ENCODE results near the gene OR56A4. TPM values are rescaled to one million over a fixed set of nuclear protein-coding genes. Genes with fewer than 3 reads are reported as not detected.

OR56A4 gene, protein sequence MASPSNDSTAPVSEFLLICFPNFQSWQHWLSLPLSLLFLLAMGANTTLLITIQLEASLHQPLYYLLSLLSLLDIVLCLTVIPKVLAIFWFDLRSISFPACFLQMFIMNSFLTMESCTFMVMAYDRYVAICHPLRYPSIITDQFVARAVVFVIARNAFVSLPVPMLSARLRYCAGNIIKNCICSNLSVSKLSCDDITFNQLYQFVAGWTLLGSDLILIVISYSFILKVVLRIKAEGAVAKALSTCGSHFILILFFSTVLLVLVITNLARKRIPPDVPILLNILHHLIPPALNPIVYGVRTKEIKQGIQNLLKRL
- total RNA-seq, result not detected
- long read RNA-seq, result 0 reads

DNA sequence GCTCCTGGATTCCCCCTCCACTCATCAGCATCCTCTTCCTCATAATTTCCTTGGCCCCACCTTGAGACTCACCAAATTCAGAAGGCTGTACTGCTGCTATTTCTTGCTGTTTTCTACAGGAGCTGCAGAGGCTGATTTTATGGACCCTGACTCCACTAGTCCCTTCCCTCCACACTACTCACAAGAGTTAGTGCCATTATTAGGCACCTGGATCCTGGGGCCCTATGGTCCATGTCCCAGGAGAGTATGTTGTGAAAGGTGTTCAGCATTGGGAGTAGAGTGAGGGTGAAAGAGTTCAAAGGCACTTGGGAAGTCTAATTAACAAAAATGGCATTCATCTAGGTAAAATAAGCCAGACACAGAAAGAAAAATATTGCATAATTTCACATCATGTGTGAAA, at the start of gene OR56A4:
Gene OR56A4, minus strand, starts transcription at position 101 of the 400 bp plus-strand sequence. CDS start 3,954 bp downstream, outside the sequence.
- DNase-seq (ENCODE audit: low spot score), result no peak

DNA sequence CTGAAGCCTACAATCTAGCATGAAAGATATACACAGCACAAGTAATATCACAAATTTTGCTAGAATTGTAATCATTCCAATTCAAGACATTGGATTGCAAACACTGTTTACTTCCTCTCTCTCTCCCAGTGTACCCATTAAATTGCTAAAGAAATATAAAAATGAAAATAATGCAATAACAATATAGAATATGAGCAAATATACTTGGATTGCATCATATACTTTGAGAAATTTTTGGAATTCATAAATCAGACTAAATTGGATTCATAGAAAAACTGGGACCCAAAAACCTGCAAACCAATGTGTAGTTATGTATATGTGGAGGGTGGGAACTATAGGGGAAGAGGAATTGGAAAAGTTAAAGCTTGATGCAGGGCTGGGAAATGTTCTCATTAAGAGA, 48.8 kb upstream of the OR56A4 start:
- no peak for DNase-seq (ENCODE audit: low spot score)

DNA sequence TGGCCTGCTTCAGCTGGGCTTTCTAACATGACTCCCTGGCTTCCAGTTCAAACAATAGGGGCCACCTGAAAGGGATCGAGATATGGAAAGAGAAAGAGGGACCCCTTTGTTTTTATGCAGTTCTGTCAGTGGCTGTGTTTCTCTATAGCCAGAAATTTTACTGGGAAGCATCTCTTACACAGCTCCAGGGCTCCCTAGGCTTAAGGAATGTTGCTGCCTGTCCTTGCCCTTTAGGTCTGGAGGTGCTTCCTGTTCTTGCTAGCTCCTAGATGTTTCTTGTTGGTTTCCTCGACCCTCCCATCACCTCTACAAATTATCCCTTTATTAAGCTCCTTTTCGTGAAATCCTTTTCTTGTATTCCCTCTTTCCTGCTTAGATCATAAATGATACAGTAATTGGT, 45.6 kb upstream of the OR56A4 start:
- DNase-seq (ENCODE audit: low spot score), result no peak

DNA sequence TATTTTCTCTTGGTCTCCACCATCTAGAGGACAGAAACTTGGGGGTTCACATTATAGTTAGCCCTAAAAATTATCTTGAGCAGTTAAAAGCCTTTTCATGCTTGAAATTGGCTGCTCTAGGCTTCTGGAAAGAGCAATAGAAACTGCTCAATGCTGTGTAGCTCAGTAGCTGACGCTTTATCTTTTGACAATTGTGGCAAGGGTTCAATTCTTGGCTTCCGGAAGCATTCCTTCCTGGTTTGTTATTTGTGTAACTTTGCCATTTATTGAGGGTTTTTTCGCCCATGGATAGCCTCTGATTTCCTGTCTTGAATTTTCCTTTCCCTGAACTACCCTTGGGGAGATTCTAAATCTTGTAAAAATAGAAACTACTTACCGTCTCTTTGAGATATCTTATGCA, 34.1 kb upstream of the OR56A4 start:
- DNase-seq (ENCODE audit: low spot score), result no peak

DNA sequence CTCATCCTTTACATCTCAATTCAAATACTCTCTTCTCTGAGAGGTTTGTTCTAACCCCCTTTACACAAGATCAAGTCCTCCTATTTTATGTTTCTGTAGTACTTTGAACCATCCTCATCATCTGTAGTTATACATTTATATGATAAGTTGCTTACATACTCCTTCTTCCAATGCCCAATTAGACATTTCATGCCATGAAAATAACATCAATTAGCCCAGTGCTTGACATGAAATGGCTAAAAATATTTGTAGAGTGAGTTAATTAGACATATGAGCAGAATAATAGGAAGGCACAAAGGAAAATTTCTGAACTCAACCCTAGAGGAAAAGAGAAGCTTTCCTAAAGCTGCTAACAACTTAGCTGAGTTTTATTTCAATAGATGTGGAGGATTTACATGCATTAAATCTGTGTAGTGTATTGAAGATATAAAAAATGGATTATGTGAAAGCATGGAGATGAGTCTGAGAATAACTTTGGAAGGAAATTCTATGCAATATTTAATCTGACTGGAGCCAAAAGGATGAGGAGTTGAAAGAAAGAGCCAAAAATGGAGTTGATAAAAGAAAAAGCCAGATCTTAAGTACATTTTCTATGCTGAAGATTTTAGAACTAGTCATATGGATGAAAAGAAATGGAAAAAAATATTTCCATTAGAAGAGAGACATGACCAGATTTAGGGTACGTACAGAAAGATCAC, 24.1 kb upstream of the OR56A4 start, which contains the start of gene OR56A1:
Gene OR56A1, minus strand, starts transcription at position 51 of the 698 bp plus-strand sequence. CDS start 3,066 bp downstream, outside the sequence.
- no peak for DNase-seq (ENCODE audit: low spot score)

DNA sequence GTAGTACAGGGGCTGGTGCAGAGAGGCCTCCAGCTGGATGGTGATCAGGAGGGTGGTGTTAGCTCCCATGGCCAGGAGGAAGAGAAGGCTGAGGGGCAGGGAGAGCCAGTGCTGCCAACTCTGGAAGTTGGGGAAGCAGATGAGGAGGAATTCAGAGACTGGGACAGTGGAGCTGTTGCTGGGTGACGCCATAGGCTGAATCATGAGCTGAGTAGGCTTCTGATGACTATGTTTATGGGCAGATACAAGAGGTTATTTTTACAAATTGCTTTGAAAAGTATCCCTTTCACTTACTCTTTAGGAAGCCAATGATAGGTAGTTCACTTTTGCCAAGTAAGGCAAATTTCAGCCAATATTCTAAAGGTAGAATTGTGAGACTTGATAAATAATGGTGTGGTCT, 20.8 kb upstream of the OR56A4 start:
- DNase-seq (ENCODE audit: low spot score), result no peak

DNA sequence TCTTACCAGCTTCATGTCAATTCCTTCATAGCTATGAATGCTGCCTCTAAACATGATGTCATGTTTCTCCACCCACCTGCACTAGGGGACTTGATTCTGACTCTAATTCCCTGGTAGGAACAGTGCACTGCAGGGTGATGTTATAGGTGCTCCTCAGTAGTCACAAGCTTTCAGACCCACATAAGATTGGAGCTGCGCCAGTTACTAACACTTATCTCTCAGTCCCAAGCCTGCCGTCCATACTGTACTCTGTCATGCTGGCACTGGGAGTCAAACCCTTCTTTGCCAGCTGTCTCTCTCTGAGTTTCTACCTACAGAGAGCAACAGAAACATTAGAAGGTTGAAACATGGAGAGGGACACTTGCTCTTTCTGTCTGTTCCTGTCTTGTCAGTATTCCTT, 18.3 kb upstream of the OR56A4 start:
- no peak for DNase-seq (ENCODE audit: low spot score)

DNA sequence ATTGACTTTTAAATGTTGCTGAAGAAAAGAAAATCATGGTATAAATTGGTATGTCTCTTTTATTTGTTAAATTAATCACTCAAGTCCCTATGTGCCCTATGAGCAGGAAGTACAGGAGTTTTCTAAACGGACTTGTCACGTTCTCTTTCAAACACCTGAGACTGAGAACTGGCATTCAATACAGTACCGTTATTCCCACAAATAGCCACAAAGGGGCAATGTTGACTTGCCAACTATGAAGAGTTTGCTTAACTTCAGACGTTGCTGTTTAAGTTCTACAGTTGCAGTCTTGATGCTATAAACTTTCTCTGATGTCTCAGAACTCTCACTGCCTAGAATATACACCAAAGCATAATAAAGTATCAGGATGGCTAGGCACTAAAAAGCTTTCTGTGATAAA, 16.2 kb upstream of the OR56A4 start:
- DNase-seq (ENCODE audit: low spot score), result no peak

DNA sequence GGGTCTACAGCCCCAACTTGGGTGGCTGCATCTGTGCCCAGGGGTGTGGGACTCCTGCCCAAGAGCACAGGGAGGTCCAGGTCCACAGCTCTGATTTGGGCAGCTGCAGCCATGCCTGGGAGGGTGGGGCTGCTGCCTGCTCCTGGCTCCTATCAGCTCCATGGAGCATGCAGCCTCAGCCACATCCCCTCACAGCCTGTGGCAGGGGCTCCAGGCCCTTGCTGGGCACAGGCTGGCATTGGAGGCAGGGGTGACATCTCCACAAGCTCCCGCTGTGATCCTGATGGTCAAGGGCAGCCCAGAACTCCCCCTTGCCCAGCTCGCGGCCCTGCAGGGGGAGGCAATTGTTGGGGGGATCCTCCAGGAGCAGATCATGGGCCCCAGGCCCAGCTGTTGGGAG, 6.3 kb upstream of the OR56A4 start:
- no peak for DNase-seq (ENCODE audit: low spot score)

DNA sequence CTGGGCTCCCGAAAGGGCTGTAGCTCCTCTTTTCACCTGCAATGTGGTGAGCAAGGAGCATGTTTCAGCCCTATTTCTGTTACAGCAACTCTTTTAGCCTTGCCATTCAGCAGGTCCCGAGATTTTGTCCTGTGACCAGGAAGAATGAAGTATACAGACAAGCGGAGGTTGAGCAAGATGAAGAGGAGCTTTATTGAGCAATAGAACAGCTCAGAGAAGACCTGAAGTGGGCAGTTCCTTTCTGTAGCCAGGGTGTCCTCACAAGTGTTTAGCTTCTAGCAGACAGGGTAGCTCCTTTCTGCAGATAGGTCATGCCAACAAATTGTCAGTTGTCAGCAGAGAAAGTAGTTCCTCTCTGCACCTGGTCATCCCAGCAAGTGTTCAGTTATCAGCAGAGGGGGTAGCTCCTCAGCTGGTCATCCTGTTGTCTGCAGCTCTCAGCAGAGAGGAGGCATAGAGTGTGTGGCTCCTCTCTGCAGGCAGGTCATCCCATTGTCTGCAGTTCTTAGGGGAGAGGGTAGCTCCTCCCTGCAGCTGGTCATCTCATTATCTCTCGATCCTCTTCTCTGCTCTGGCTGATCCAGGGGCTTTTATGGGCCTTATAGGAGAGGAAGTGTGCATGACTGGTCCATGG, 5.4 kb upstream of the OR56A4 start:
- DNase-seq (ENCODE audit: low spot score), result no peak

DNA sequence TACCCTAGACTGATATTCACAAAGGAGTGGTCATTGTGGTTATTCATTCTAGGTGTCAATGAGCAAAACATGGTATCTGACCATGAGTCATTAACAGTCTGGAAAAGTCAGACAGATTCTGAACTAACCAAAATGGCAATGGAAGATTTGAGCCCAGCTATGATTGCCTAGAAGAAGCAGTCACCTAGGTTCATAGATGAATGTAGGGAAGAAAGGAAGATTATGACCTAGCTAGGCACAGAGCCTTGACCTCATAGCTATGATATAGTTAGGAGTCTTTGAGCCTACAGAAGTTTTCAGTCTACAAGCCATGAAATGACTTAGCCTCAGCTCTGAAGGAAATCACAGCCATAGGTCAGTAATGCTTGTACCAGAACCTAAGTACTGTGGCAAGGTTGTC, 351 bp downstream of the OR56A4 start:
- no peak for DNase-seq (ENCODE audit: low spot score)

DNA sequence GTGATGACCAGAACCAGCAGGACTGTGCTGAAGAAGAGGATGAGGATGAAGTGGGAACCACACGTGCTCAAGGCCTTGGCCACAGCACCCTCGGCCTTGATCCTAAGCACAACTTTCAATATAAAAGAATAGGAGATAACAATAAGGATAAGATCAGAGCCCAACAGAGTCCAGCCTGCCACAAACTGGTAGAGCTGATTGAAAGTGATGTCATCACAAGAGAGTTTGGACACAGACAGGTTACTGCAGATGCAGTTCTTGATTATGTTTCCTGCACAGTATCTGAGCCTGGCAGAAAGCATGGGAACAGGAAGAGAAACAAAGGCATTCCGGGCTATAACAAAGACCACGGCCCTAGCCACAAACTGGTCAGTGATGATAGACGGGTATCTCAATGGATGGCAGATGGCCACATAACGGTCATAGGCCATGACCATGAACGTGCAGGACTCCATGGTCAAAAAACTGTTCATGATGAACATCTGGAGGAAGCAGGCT, 4.5 kb downstream of the OR56A4 start:
- no peak for DNase-seq (ENCODE audit: low spot score)

DNA sequence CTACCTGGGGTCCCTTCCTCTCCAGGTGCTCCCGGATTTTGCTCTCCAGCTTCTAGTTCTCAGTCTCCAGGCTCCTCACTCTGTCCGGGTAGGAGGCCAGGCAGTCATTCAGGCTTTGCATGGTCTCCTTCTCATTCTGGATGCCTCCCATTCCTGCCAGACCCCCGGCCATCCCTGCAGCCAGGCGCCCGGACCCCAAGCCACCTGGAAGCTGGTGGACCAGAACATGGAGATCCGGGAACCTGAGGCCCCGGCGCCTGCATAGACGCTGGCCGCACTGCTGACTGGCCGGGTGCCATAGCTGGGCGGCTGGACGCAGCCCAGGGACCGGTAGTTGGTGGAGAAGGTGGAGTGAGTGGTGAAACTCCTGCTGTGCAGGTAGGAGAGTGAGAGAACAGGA, 12.0 kb downstream of the OR56A4 start:
- DNase-seq (ENCODE audit: low spot score), result no peak

DNA sequence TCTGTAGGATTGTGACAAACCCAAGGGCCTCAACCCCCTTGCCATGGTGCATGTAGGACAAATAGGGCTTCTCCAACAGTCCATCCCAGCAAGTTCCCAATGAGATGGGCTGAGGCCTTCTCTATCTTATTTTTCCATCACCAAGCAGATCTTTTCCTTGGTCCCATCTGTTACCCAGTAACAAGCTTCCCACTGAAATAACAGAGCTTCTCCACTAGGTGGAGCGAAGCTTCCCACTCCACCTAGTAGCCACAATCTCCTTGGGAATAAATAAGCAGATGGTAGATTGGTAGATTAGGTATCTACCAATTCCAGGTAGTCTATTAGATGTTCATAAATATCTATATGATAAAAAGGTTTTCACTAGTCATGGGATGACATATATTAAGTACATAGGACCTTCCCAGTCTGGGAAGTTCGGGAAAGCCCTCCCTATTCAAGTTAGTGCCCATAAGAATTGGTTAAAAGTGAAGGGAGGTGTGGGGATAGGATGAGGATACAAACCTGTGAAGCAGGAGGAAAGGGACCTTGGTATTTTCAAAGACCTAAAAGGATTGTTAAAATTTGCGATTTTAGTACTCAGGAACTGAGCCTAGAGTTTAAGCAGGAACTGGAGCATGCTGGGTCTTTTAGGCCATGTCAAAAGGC, 14.0 kb downstream of the OR56A4 start:
- no peak for DNase-seq (ENCODE audit: low spot score)

DNA sequence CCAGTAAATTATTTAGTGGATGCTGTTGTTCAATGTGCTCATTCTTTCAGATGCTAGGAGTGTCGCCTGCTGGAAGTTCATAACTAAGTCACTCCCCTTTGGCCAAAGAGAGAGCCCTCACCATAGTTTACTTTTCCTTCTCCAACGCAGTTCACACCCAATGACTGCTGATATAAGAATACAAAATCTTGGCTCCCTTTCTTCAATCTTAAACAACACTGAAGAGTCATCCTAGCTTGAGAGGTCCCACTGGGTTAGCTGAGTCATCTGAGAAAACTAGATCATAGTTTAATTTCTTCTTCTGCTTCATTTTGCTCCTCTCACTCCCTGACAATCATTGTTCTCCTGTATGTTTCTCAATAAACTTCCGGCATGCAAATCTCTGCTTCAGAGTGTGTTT, 14.6 kb downstream of the OR56A4 start:
- DNase-seq (ENCODE audit: low spot score), result no peak

DNA sequence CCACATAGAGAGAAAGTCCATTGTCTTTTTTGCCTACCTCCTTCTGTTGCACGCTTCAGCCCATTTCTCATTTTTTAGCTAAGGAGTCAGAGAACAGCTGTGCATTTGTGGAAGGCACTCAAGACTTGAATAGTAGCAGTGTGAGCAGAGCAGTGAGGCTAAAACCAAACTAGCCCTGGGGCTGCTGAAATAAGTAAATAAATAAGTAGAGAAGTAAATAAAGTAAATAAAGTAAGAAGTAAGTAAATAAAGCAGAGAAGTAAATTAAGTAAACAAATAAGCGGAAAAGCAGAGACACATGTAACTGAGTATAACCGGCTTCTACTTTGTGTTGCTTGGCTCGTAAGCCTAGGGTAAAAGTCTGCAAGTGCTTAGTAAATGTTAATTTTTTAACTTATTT, 17.5 kb downstream of the OR56A4 start:
- no peak for DNase-seq (ENCODE audit: low spot score)

DNA sequence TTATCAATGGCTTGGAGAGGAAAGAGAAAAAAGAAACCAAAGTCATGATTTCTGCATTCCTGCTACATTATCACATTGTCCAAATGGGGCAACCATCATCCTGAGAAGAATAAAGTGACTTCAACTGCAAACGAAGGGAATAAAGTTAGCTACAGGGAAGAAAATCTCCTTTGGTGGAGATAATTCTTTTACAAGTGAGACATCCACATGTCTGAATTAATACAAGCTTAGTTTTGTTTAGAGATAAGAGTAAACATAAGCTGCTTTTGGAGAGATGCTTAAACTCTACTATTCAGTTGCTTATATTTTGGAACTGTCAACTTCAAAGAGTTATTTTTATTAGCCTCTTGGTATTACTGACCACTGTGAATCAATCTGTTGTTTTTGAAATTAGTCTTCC, 19.9 kb downstream of the OR56A4 start, which contains the start of gene OR52L1:
Gene OR52L1, minus strand, starts transcription at position 101 of the 400 bp plus-strand sequence. Its CDS starts 55 bp downstream, at position 46.
- no peak for DNase-seq (ENCODE audit: low spot score)

DNA sequence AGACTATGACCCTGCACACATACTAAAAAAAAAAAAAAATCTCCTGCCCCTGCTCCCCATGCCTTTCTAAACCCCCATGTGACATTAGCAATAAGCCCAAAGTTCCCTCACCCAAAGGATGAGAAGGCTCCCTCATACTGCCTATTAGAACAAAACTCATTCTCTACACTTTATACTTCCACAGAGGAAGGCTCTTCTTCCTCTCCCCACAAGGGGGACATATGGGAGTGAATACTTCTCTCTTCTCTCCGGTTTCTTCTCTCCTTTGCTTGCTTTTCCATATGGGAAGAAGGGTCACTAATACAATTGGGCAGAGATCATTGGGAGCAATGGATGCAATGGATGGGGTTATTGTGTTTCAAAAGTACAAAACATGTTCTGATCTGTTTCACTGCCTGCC, 23.3 kb downstream of the OR56A4 start:
- DNase-seq (ENCODE audit: low spot score), result no peak

DNA sequence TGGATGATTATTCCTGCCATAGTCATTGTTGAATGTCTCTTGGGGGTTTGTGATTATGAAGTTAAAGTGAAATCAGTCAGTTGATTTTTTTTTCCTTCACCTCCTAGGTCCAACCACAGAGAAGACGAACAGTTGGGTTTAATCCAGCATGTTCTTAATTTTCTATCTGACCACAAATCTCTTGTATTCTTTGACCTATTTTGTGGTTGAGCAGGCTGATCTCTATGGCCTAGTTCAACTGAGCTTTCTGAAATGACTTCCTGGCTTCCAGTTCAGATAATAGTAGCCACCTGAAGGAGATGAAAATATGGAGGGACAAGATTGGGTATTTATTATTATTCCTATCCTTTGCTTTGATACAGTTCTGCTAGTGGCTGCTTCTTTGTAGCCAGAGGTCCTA, 33.2 kb downstream of the OR56A4 start:
- no peak for DNase-seq (ENCODE audit: low spot score)

DNA sequence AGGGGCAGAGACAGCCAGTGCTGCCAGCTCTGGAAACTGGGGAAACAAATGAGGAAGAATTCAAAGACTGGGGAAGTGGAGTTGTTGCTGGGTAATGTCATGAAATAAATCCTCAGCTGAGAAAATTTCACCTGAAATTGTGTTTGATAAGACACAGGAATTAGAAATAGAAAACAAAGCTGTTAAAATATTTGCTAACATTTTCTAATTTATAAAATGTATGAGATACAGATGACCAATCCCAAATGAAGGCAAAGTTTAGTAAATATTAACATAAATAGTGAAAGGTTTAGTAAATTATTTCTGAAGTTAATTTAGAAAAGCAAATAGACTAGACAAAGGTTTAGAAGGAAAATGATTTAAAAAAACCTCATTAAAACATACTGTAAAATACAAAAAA, 38.4 kb downstream of the OR56A4 start, which contains the start of gene OR56A5:
Gene OR56A5, minus strand, starts transcription at position 101 of the 400 bp plus-strand sequence. Its CDS starts 0 bp downstream, at position 101.
- DNase-seq (ENCODE audit: low spot score), result no peak

DNA sequence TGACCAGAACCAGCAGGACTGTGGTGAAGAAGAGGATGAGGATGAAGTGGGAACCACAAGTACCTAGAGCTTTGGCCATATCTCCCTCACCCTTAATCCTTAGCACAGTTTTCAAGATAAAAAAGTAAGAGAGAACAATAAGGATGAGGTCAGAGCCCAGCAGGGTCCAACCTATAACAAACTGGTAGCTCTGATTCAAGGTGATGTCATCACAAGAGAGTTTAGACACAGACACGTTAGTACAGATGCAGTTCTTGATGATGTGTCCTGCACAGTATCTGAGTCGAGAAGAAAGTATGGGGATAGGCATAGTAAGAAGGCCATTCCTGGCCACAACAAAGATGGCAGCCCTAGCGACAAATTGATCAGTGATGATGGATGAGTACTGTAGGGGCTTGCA, 39.0 kb downstream of the OR56A4 start:
- no peak for DNase-seq (ENCODE audit: low spot score)

Data from mesenteric fat pad (tissue), 1 donor.